ENCODE measurements around the gene ITPA.

ITPA gene

DNA sequence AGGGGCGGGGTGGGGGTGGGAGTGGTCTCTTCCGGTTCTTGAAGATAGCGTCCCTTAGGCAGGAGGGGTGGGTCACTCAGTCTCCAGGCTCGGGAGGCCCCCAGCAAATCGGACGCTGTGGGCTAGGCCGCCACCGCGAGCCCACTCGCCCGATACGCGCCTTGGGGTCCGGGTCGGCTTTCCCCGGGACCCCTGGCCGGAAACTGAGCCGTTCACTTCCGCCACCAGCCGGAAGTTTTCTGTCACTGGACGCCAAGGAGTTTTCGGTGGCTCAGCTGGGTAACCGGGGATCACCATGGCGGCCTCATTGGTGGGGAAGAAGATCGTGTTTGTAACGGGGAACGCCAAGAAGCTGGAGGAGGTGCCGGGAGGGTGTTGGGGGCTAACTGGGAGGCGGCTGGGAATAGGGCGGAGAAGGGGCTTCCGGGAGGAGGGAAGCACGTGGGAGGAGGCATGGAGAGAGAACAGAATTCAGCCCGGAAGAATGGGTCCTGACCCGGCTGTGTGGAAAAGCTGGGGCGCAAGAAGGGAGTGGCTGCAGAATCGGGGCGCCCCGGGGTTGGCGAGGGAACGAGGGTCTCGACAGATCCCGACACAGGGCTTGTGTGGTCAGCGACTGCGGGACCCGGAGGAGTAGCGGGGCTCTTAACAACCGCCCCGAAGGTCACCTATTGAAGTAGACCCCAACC is at the start of gene ITPA:
TSS of gene ITPA (plus strand) at position 242 of the 689 bp plus-strand sequence. CDS start at position 296, 54 bp downstream.
- FAIRE-seq (no peak), DNase-seq (ENCODE audit: insufficient read length, low spot score) (peak; percentile 68)
- peak; percentile 62 for TF ChIP-seq POLR2A (IDR thresholded peaks at IDR 0.05; ENCODE audit: low read depth, low read length)

DNA sequence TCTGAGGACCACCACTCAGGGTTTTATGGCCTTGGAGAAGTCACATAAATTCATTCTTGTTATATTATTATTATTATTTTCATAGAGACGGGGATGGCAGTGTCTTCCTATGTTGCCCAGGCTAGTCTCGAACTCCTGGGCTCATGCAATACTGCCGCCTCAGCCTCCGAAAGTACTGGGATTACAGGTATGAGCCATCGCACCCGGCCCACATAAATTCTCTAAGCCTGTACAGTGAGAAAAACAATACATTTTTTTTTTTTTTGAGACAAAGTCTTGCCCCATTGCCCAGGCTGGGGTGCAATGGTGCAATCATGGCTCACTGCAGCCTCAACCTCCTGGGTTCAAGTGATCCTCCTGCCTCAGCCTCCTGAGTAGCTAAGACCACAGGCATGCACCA is 48.9 kb upstream of the ITPA start:
- TF ChIP-seq POLR2A (IDR thresholded peaks at IDR 0.05; ENCODE audit: low read depth, low read length): no peak
- DNase-seq (ENCODE audit: insufficient read length, low spot score): no peak
- FAIRE-seq: no peak

DNA sequence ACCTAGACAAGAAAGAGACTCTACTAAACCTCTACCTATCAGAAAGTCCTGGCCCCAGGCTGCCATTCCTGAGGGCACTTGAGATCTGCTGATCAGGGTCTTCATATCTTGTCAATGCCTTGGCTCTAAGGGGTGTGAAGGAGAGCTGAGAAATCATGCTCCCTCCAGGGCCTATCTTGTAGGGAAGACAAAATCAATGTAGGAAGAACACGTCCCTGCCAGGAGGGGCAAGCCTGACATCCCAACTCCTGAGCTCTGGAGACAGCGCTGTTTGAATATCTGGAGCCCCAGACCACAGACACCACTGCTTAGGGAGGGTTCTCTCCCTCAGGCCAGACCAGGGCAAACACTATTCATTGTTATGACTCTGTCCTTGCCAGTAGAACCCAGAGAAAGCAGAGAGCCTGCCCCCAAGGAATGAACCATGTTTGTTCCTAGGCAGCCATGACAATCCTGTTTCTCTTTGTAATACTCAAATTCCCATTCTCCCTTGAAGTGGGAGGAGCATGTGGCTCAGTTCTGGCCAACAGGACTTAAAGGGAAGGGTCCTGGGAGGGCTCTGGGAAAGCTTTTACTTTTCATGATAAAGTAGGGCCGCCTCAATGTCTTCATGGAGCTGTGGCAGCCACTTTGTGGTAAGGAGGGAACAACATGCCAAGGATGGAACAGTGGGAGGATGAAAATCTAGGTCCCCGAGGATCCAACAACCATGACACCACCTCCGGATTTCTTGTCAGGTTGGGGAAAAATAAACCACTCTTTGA is 47.8 kb upstream of the ITPA start:
- no peak for FAIRE-seq
- no peak for TF ChIP-seq POLR2A (IDR thresholded peaks at IDR 0.05; ENCODE audit: low read depth, low read length)
- DNase-seq (ENCODE audit: insufficient read length, low spot score): no peak

DNA sequence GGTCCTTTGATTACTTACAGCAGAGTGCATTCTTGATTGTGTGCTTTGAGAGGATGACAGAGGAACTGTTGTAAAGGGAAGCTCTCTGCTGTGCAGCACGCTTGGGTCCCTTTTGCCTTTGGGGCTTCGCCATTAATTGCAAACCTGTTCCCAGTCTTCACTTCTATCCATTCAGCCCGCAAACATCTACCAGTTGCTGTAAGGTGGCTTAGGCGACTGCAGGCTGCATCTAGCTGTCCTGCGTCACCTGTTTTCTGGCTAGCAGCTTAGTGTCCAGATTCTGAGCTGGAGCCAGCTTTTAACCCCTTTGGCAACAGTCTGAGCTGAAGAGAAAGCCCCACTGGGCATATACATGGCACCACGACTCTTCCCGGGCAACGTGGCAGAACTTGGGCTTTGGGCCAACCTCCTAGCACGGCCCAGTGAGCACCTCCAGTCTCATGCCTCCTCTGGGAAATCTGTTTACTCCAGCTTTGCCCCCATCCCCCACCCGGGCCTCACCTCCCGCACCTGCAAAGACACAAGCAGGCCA is 47.2 kb upstream of the ITPA start:
- no peak for TF ChIP-seq POLR2A (IDR thresholded peaks at IDR 0.05; ENCODE audit: low read depth, low read length)
- FAIRE-seq (no peak), DNase-seq (ENCODE audit: insufficient read length, low spot score) (no peak)

DNA sequence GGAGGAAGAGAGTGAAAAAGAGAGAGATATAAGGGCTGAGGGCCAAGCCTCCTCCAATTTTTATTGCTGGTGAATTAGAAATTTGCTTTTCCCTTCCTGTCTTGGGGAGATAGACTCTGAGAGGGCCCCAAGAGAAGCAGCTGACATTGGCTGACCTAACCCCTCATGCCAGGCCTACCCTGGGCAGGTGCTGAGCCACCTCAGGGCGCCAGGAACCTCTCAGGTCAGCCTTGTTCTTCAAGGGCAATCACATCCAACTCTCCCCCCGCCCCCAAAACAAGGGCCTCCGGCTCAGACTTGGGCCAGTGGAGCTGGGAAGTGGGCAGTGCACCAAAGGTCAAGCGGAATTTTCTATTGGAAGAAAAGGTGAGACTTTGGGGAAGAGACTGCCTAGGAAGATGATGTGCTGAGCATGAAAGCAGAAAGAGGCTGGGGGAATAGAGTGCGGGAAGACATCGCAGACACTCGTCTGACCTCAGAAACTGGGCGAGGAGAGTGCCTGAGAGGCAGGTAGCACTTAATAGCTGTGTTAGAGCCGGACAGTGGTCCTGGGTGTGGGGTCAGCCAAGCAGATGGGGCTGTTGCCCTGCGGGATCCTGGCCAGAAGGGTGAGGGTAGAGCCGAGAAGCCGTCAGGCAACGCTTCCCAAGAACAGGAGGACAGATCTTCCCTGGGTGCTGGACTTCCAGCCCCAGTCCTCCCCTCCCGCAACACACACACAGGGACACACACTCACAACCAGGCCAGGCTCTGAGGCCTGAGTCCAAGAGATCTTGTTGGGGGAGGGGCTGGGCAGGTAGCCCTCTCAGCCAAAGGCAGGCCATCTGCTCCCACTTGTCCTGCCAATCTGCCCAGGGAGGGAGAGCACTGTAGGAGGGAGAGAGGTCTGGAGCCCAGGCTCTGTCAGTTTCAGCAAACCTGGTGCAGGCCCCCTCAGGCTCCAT is 45.9 kb upstream of the ITPA start:
- no peak for FAIRE-seq
- no peak for DNase-seq (ENCODE audit: insufficient read length, low spot score)
- TF ChIP-seq POLR2A (IDR thresholded peaks at IDR 0.05; ENCODE audit: low read depth, low read length): no peak

DNA sequence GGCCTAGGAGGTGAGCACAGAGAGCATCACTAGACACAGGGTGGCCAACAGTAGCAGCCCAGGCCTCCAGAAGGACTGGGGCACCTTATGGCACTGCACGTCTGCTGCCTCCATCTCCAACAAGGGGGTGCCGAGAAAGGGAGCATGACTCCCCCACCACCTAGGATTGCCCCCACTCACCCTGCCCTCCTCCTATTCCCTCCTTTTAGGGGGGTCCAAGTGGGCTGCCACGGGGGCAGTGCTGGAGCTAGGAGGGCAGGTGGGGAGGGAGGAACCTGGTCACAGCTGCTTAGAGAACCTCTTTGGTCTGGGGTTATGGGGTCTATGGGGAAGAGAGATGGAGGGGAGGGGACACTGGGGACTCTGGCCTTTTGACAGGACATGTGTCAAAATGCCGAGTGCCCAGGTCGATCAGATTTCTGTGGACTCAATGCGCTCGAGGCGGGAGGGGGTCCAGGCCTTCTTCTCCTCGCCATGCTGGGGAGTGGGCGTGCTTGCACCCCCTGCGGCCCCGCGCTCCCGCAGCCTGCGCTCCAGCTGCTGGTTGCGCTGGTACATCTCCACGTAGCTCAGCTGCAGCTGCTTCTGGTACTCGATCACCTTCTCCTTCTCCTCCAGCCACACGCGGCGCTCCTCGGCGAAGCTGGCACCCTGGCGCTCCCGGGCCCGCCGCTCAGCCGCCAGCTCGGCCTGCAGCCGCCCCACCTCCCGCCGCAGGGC is 45.1 kb upstream of the ITPA start:
- no peak for FAIRE-seq
- DNase-seq (ENCODE audit: insufficient read length, low spot score): no peak
- no peak for TF ChIP-seq POLR2A (IDR thresholded peaks at IDR 0.05; ENCODE audit: low read depth, low read length)

DNA sequence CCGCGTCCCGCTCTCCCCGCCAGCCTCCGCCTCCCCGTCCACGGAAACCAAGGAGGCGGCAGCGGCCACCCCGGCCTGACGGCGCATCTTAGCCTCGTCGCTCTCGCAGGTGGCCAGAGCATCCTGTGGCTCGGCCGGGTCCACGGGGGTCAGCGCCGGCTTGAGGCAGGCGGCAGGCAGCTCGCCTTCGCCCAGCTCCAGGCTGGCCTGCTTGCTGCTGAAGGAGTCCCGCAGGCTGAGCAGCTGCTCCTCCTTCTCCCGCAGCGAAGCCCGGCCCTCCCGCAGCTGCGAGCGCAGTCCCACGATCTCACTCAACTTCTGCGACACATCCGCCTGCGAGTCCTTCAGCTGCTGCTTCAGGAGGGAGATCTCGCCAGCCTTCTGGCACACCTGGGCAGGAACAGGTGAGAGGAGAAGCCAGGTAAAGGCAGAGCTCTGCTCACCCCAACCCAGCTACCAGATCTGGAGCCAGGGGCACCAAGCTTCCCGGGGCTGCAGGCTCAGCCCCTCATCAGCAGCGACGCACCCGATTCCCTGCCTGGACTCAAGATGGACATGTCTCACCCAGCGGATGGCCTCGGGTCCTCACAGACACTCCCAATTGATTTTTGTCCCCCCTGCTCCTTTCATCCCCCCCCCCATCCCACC is 44.4 kb upstream of the ITPA start:
- DNase-seq (ENCODE audit: insufficient read length, low spot score) (no peak), FAIRE-seq (no peak)
- no peak for TF ChIP-seq POLR2A (IDR thresholded peaks at IDR 0.05; ENCODE audit: low read depth, low read length)

DNA sequence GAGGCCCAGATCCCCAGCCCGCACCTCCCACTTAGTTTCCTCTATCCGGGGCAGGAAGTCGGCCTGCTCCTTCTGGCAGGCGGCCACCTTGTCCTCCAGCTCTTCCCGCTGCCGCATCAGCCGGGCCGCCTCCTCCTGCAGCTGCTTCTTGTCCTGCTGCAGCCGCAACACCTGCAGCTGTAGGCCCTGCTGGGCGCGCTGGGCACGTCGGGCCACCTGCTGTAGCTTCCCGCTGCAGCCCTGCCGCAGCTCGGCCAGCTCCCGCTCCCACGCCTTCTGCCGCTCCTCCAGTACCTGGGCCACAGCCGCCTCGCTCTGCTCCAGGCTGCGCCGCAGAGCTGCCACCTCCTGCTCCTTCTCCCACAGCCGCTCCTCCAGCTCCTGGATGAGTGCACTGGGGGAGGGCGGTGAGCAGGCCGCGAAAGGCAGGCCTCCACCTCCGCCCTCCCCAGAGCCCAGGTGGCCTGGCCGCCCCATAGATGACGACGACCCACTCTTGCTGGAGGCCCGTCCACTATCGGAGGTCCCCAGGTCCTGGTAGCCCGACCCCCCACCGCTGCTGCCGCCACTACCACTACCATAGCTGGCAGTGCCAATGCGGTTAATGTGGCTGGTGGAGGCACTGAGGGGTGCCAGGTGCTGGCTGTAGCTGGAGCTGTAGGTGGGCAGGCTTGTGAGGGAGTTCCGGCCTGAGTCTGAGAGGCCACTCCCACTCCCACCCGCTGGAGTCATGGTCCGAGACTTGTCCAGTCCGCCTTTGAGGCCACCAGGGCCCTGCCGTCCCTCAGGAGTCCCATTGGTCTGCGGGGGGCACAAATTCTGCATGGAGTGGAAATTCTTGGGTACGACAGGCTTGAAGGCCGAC is 43.6 kb upstream of the ITPA start:
- no peak for TF ChIP-seq POLR2A (IDR thresholded peaks at IDR 0.05; ENCODE audit: low read depth, low read length)
- DNase-seq (ENCODE audit: insufficient read length, low spot score) (no peak), FAIRE-seq (no peak)

DNA sequence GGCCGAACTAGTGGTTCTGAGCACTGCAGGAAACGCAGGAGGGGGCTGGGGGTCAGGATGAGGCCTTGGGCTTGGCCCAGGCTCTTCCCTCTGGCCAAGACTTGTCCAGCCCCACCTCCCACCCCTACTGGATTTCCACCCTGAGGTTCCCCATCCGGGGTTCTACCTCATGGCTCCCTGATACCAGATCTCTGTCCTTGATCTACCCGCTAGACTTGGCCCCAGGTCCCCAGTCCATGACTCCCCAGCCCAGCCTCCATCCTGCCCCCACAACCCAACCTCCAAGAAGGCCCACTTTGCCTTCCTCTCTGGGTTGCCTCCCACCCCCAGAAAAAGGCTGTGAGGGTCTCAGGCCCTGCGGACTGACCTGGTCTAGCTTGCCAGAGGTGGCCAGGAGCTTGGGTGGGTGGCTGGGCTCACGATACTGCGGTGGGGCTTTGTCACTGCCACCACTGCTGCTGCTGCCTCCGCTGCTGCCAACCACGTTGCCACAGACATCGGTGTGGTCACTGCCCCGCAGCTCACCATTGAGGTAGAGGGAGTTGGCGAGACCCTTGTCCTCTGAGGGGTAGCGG is 42.9 kb upstream of the ITPA start:
- DNase-seq (ENCODE audit: insufficient read length, low spot score) (no peak), FAIRE-seq (no peak)
- TF ChIP-seq POLR2A (IDR thresholded peaks at IDR 0.05; ENCODE audit: low read depth, low read length): no peak

DNA sequence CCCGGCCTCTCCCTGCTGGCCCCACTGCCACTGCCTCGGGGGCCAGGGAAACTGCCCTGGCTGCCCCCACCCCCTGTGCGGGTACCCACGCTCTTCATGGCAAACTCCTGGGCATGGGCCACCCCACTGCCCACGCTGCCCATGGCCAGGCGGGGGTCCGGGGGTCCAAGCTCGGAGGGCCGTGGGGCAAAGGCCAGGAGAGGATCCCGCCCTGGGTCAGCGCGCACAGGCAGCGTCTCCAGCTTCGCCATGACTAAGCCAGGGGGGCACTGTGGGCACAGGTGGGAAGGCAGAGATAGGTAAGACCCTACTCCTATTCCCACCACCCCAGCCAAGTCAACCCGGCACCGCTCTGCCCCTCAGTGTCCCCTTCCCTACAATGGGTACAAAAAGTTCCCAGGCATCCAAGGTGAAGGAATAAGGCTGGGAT is 42.4 kb upstream of the ITPA start:
- FAIRE-seq: no peak
- TF ChIP-seq POLR2A (IDR thresholded peaks at IDR 0.05; ENCODE audit: low read depth, low read length): no peak

DNA sequence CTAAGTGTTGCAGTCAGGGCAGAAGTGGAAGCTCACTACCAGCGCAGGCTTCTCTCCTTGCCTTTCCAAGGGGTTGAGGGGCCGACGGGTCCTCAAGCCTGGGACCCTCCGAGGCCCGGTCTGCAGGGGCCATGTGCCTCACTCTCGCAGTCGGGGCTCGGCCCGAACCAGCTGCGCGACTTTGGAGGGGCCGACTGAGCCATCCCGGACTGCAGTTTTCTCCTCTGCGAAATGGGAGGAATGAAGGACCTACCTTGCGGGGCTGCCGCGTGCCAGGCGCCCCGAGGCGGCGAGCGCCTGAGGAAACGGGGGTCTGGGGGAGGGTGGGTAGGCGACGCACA is 41.6 kb upstream of the ITPA start:
- no peak for TF ChIP-seq POLR2A (IDR thresholded peaks at IDR 0.05; ENCODE audit: low read depth, low read length)
- FAIRE-seq: no peak
- DNase-seq (ENCODE audit: insufficient read length, low spot score): no peak

More for the DNA sequence above, 42.4 kb upstream of the ITPA start:
- no peak for DNase-seq (ENCODE audit: insufficient read length, low spot score)
